SIG-M5 treated with dmso at 0.1 percent for 504 hours (cell line): ENCODE measurements around the gene INO80B.
A peak's percentile ranks its signal among the peaks of the same experiment; 100 is the strongest.
"Not testable (repeated sequence)": the region's sequence is repeated elsewhere in the genome, so short reads cannot be mapped to it uniquely, and the experiment has no call there.

Experiments used
- DNase-seq: peaks from one replicate; lab custom pipeline; 2025; ENCODE audit not compliant: unreplicated experiment; lab: John Stamatoyannopoulos, UW

INO80B gene

GRCh38 chr2:74425523-74425922 is 29.4 kb upstream of the INO80B start:
- no peak for DNase-seq

GRCh38 chr2:74426181-74426758 is 28.6 kb upstream of the INO80B start:
- no peak for DNase-seq

GRCh38 chr2:74427551-74427950 is 27.3 kb upstream of the INO80B start:
- no peak for DNase-seq

- DNase-seq: no peak
These were observed 26.2 kb upstream of the INO80B start for GRCh38 chr2:74428675-74429074.

- no peak for DNase-seq
These were observed 25.1 kb upstream of the INO80B start for GRCh38 chr2:74429487-74430451.

- DNase-seq: no peak
These were observed 24.4 kb upstream of the INO80B start for GRCh38 chr2:74430502-74430901.

GRCh38 chr2:74436111-74436805 is 18.6 kb upstream of the INO80B start:
- no peak for DNase-seq

GRCh38 chr2:74436848-74437695 is 17.8 kb upstream of the INO80B start:
- no peak for DNase-seq

- DNase-seq: no peak
These were observed 16.6 kb upstream of the INO80B start for GRCh38 chr2:74438248-74438647.

- no peak for DNase-seq
These were observed 15.5 kb upstream of the INO80B start for GRCh38 chr2:74439373-74439772.

- no peak for DNase-seq
These were observed 15.0 kb upstream of the INO80B start for GRCh38 chr2:74439803-74440377.

GRCh38 chr2:74440378-74441169 is 14.3 kb upstream of the INO80B start:
- DNase-seq: peak; percentile 24

GRCh38 chr2:74441170-74441689 is 13.7 kb upstream of the INO80B start:
- no peak for DNase-seq

- DNase-seq: no peak
These were observed 13.0 kb upstream of the INO80B start, which contains the start of gene RTKN for GRCh38 chr2:74441690-74442482. Gene RTKN (minus strand): TSS chr2:74441937. CDS start chr2:74441816, 121 bp downstream.

- not testable (repeated sequence) for DNase-seq
These were observed 12.2 kb upstream of the INO80B start for GRCh38 chr2:74442483-74443297.

- DNase-seq: no peak
These were observed 10.2 kb upstream of the INO80B start for GRCh38 chr2:74444498-74445318.
